GM10266 (cell line): Measurements from ENCODE around the gene PKM.
"Not testable (repeated sequence)": the region's sequence is repeated elsewhere in the genome, so short reads cannot be mapped to it uniquely, and the experiment has no call there.

ENCODE experiments used
- DNase-seq: peaks from one replicate; pipeline ENCODE4 v3.0.0; 2012; ENCODE audit errors: extremely low spot score
- CTCF ChIP-seq: IDR thresholded peaks from 2 replicates; pipeline ENCODE4 v1.5.1; 2012; ENCODE audit warnings: mild to moderate bottlenecking, low read depth; ENCODE audit not compliant: control insufficient read depth, insufficient read depth; ENCODE audit errors: missing control alignments

The PKM gene

GRCh38 chr15:72175186-72176044, 55.6 kb downstream of the PKM start:
- TF ChIP-seq CTCF = no peak
- no peak for DNase-seq

- no peak for TF ChIP-seq CTCF
- DNase-seq = no peak
Observed at GRCh38 chr15:72174551-72175165, 56.3 kb downstream of the PKM start.

- no peak for DNase-seq
- TF ChIP-seq CTCF = no peak
Observed at GRCh38 chr15:72173864-72174550, 57.0 kb downstream of the PKM start.

- no peak for TF ChIP-seq CTCF
- no peak for DNase-seq
Observed at GRCh38 chr15:72173401-72173800, 57.6 kb downstream of the PKM start.

GRCh38 chr15:72172796-72173195, 58.2 kb downstream of the PKM start:
- TF ChIP-seq CTCF = no peak
- DNase-seq = no peak

- DNase-seq = not testable (repeated sequence)
Observed at GRCh38 chr15:72171978-72172377, 59.0 kb downstream of the PKM start.

GRCh38 chr15:72170691-72171090, 60.3 kb downstream of the PKM start:
- no peak for TF ChIP-seq CTCF
- DNase-seq = no peak
